MCF 10A (cell line): ENCODE results near the gene TMEM185B. TPM values are rescaled to one million over a fixed set of nuclear protein-coding genes. Genes with fewer than 3 reads are reported as not detected.

ENCODE experiments used
- BruUV-seq: library from RNA; stranded (reverse); fragments of 400-500 nt; replicated peaks from 2 replicates; lab custom pipeline; 2021; lab: Mats Ljungman, UMichigan
- CTCF ChIA-PET: fragments of 300-600 bp; sonication (Branson Sonifier 250); formaldehyde crosslinking; extraction: SDS; loops from one replicate; lab custom pipeline; 2021; ENCODE audit warnings: antibody characterized with exemption, inconsistent platforms; lab: Yijun Ruan, JAX
- POLR2A ChIA-PET: fragments of 300-600, 350-650 bp; sonication (Branson Sonifier 250); formaldehyde crosslinking; extraction: SDS; loops from one replicate; lab custom pipeline; 2020; ENCODE audit warnings: antibody characterized with exemption, inconsistent platforms; lab: Yijun Ruan, JAX
- DNase-seq: peaks from one replicate; pipeline ENCODE4 v3.0.0-alpha.2; 2018; ENCODE audit not compliant: unreplicated experiment
- H3K27ac Mint-ChIP-seq: one replicate; pipeline ENCODE4 v1.8.0; 2022; ENCODE audit warnings: mild to moderate bottlenecking, low read depth, mixed read lengths; ENCODE audit not compliant: unreplicated experiment
- H3K27me3 Mint-ChIP-seq: one replicate; pipeline ENCODE4 v1.8.0; 2022; ENCODE audit warnings: mixed read lengths; ENCODE audit not compliant: insufficient read depth, unreplicated experiment
- H3K36me3 Mint-ChIP-seq: one replicate; pipeline ENCODE4 v1.8.0; 2022; ENCODE audit warnings: mild to moderate bottlenecking, moderate library complexity, mixed read lengths; ENCODE audit not compliant: insufficient read depth, unreplicated experiment
- H3K4me1 Mint-ChIP-seq: one replicate; pipeline ENCODE4 v1.8.0; 2022; ENCODE audit warnings: mixed read lengths; ENCODE audit not compliant: insufficient read depth, unreplicated experiment
- H3K4me3 Mint-ChIP-seq: one replicate; pipeline ENCODE4 v1.8.0; 2022; ENCODE audit warnings: mild to moderate bottlenecking, moderate library complexity, mixed read lengths; ENCODE audit not compliant: unreplicated experiment
- H3K9me3 Mint-ChIP-seq: one replicate; pipeline ENCODE4 v1.8.0; 2022; ENCODE audit warnings: mixed read lengths; ENCODE audit not compliant: unreplicated experiment
- intact Hi-C: fragments of 100-400 bp; cut with micrococcal nuclease; formaldehyde crosslinking; loops from 2 replicates; pipeline ENCODE4 v1.14.1; 2022
- total RNA-seq: library from RNA; stranded (reverse); gene quantifications from 2 replicates; pipeline ENCODE4 v1.2.3, GENCODE V29; 2022
- TF ChIP-seq, protein P1 (sequence below): fragments of 200-600 bp; IDR thresholded peaks from one replicate; pipeline ENCODE4 v1.8.0; 2022; ENCODE audit warnings: antibody characterized with exemption, mild to moderate bottlenecking; ENCODE audit not compliant: unreplicated experiment

The TMEM185B gene
- total RNA-seq, 1 experiment from 2014 or later, result 40.9 TPM

DNA sequence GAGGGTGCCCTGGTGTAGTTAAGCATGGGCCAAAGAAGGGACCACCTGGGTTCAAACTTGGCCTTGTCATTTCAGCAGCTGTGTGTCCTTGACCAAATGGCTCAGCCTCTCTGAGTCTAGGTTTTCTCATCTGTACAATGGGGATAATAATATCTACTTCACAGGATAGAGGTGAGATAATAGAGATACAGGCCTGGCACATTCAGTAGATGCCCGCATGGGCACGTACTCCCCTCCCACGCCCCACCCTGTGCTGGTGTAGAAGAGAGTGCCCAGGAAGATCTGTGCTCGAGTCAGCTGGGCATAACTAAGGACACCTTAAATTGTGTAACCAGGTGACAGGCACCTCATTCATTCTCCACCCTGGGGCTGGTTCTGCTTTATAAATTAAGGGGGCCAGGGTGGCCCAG is 8.4 kb upstream of the TMEM185B start:
- DNase-seq, result no peak
- intact Hi-C loops, result loop anchor here (10.0 kb wide), 1 partner anchor 843 kb away; no protein-coding TSS in a partner anchor
- H3K9me3 Mint-ChIP-seq, result no peaks in the 10 kb centered on the region
- no peaks in the 10 kb centered on the region for H3K4me1 Mint-ChIP-seq
- no peaks in the 10 kb centered on the region for H3K36me3 Mint-ChIP-seq
- TF ChIP-seq, protein P1, sequence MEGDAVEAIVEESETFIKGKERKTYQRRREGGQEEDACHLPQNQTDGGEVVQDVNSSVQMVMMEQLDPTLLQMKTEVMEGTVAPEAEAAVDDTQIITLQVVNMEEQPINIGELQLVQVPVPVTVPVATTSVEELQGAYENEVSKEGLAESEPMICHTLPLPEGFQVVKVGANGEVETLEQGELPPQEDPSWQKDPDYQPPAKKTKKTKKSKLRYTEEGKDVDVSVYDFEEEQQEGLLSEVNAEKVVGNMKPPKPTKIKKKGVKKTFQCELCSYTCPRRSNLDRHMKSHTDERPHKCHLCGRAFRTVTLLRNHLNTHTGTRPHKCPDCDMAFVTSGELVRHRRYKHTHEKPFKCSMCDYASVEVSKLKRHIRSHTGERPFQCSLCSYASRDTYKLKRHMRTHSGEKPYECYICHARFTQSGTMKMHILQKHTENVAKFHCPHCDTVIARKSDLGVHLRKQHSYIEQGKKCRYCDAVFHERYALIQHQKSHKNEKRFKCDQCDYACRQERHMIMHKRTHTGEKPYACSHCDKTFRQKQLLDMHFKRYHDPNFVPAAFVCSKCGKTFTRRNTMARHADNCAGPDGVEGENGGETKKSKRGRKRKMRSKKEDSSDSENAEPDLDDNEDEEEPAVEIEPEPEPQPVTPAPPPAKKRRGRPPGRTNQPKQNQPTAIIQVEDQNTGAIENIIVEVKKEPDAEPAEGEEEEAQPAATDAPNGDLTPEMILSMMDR, result no peak
- ChIA-PET POLR2A (interaction anchor here (0.6 kb wide), 1 partner anchor 485 kb away, joined by 3 read pairs; no protein-coding TSS in a partner anchor), CTCF (interaction anchor here (0.6 to 1.3 kb wide), 7 partner anchors 9 to 1088 kb away, joined by 3 to 5 read pairs (median 4); no protein-coding TSS in a partner anchor)
- no peak overlapping the region for H3K27ac Mint-ChIP-seq
- H3K4me3 Mint-ChIP-seq, result peak overlapping the region; percentile 67
- no TSS peak for BruUV-seq
- no peaks in the 10 kb centered on the region for H3K27me3 Mint-ChIP-seq

DNA sequence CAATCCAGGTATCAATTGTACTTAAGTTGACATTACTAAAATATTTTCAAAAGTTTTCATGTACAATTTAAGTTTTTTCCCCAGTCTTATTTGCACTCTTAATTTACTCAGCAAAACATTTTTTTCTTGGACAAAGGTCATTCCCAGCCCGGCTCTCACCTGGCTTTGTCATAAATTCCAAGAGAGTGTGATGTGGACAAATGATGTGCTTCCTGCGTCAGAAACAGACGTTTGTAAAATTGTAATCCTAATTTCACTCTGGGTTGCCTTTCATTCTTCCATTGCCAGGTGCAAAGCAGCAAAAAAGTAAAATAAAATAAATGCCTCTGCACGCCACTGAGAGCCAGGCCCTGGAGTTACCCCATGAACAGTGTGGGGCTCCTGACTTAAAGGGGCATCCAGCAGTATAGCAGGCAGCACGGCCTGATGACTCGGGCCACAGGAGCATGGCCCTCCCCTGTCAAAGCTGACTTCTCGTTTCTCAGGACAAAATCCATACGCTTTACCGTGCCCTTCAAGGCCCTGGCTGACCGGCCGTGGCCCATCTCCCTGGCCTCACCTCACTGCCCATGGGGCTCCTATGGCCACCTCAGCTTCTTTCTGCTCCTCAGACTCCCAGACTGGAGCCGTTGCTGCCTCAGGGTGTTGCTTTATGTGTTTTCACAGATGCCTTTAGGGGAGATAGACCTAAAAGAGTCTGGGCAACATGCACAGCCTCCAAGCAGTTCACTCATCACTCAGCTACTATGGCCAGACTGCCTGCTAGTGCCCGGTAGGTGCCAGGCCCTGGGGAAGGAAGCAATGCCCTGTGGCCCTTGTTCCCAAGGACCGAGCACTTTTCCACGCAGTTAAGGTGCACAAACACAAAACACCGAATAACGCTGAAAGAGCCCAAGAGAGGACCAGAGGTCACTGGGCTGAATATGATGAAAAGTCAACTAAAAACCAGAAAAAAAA is 7.6 kb upstream of the TMEM185B start:
- ChIA-PET CTCF (interaction anchor here (0.6 to 4.2 kb wide), 7 partner anchors 10 to 1088 kb away, joined by 3 to 22 read pairs (median 4); no protein-coding TSS in a partner anchor), POLR2A (no interaction called here)
- no peak for DNase-seq
- TF ChIP-seq, protein P1, result no peak
- Mint-ChIP-seq H3K27me3 (no peaks in the 10 kb centered on the region), H3K4me3 (no peak overlapping the region), H3K36me3 (no peaks in the 10 kb centered on the region), H3K4me1 (no peaks in the 10 kb centered on the region), H3K9me3 (no peaks in the 10 kb centered on the region), H3K27ac (no peak overlapping the region)
- intact Hi-C loops, result loop anchor here (10.0 kb wide), 1 partner anchor 844 kb away; no protein-coding TSS in a partner anchor
- BruUV-seq, result no TSS peak

DNA sequence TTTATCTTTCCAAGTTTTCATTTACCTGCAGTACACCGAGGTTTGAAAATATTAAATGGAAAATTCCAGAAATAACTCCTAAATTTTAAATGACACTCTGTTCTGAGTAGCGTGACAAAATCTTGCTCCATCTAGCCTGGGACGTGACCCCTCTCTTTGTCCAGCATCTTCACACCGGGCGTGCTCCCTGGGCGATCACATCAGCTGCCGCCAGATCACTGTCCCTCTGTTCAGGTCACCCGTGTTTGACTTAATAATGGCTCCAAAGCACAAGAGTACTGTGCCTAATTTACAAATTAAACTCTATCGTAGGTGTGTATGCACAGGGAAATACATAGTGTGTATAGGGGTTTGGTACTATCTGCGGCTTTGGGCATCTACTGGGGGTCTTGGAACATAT is 6.1 kb upstream of the TMEM185B start:
- Mint-ChIP-seq H3K27ac (no peak overlapping the region), H3K36me3 (no peaks in the 10 kb centered on the region), H3K4me3 (no peak overlapping the region), H3K9me3 (no peaks in the 10 kb centered on the region), H3K27me3 (no peaks in the 10 kb centered on the region), H3K4me1 (no peaks in the 10 kb centered on the region)
- CTCF ChIA-PET, result interaction anchor here (0.9 to 4.2 kb wide), 2 partner anchors 84 to 447 kb away, joined by 3 to 22 read pairs; no protein-coding TSS in a partner anchor
- POLR2A ChIA-PET, result interaction anchor here (1.4 kb wide), 1 partner anchor 26 kb away, joined by 3 read pairs; no protein-coding TSS in a partner anchor
- DNase-seq, result no peak
- TF ChIP-seq, protein P1, result no peak
- BruUV-seq, result no TSS peak
- intact Hi-C loops, result no loop called here

DNA sequence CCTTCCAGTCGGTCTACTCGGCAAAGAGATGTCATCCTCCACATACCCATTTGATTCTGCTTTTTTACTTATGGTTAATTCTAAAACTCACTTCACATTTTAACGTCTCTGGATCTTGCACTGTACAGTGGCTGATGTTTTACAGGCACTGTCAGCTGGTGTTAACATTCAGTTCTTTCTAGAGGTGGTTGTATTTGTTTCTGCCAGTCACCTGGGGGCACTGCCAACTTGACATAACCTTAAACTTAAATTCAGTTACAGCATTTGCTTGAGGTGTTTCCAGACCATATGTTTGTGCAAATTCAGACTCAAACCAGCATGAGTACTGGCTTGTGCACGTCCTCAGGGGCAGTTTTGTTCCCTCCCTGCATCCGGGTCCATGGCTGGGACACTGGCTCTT is 5.3 kb upstream of the TMEM185B start:
- no TSS peak for BruUV-seq
- TF ChIP-seq, protein P1, result no peak
- no peak for DNase-seq
- Mint-ChIP-seq H3K9me3 (no peaks in the 10 kb centered on the region), H3K27ac (no peak overlapping the region), H3K4me3 (no peak overlapping the region), H3K4me1 (no peaks in the 10 kb centered on the region), H3K36me3 (no peaks in the 10 kb centered on the region), H3K27me3 (no peaks in the 10 kb centered on the region)
- POLR2A ChIA-PET, result interaction anchor here (0.7 to 1.6 kb wide), 3 partner anchors 24 to 85 kb away, joined by 3 to 5 read pairs (median 4); partner anchors contain the start of gene RALB
- CTCF ChIA-PET, result interaction anchor here (0.7 to 4.2 kb wide), 3 partner anchors 85 to 448 kb away, joined by 3 to 22 read pairs (median 3); no protein-coding TSS in a partner anchor
- intact Hi-C loops, result loop anchor here (1.0 kb wide), 1 partner anchor 85 kb away; no protein-coding TSS in a partner anchor
